ENCODE measurements around the gene RASSF3. TPM values are rescaled to one million over a fixed set of nuclear protein-coding genes. Genes with fewer than 3 reads are reported as not detected.

The RASSF3 gene
- total and polyA plus RNA-seq, 10 of the 15 experiments (the other 5 are each of a cell fraction or from before 2014, with no cell fraction given), result 6.9 to 62.4 (median 30.3) TPM

- FAIRE-seq (no peak), ATAC-seq (no peak), DNase-seq (ENCODE audit: low read depth, low spot score) (no peak)
- Histone ChIP-seq H3K79me2 (ENCODE audit: control insufficient read depth, insufficient read depth, low read length) (peaks cover 29% of the 10 kb centered on the region), H4K20me1 (ENCODE audit: control insufficient read depth, insufficient read depth) (no peaks in the 10 kb centered on the region), H3K27ac (ENCODE audit: control insufficient read depth, insufficient read depth) (no peak overlapping the region), H3K9ac (ENCODE audit: control insufficient read depth, insufficient read depth, low read length) (no peak overlapping the region), H3K27me3 (replicated peaks in 1 of 2; ENCODE audit: control insufficient read depth in 2 of 2, insufficient read depth in 2 of 2, low read length in 1 of 2) (no peaks in the 10 kb centered on the region), H2AFZ (ENCODE audit: control insufficient read depth, low read depth, low read length) (no peak overlapping the region), H3K9me3 (replicated peaks; ENCODE audit: control insufficient read depth, insufficient read depth, low read length) (no peaks in the 10 kb centered on the region), H3K36me3 (ENCODE audit: control insufficient read depth in 2 of 2, insufficient read depth in 2 of 2, low read length in 1 of 2) (peaks cover 2 to 22% of the 10 kb centered on the region in 2 experiments), H3K4me3 (no peak overlapping the region), H3K4me1 (ENCODE audit: control insufficient read depth, insufficient read depth, low read length) (peaks cover 11% of the 10 kb centered on the region), H3K4me2 (ENCODE audit: control insufficient read depth, insufficient read depth) (no peak overlapping the region)
- intact Hi-C loops (cut with micrococcal nuclease; ENCODE audit: unreplicated experiment), result no loop called here
- ChIA-PET RAD21 (ENCODE audit: unreplicated experiment) (interaction anchor here (1.7 kb wide), 1 partner anchor 16 kb away, joined by 7 read pairs; no protein-coding TSS in a partner anchor), POLR2A (interaction anchor here (0.7 kb wide), 1 partner anchor 60 kb away, joined by 3 read pairs; no protein-coding TSS in a partner anchor), CTCF (interaction anchor here (1.0 kb wide), 1 partner anchor 136 kb away, joined by 3 read pairs; no protein-coding TSS in a partner anchor), SMC1A (ENCODE audit: uncharacterized antibody, unreplicated experiment) (interaction anchor here (1.4 to 2.0 kb wide), 2 partner anchors 9 to 13 kb away, joined by 4 to 5 read pairs; no protein-coding TSS in a partner anchor)
- 98% methylated on average over 15 of the region's 15 CpGs for WGBS (ENCODE audit: insufficient coverage, insufficient replicate concordance, low lambda C conversion rate, missing lambda C conversion rate)
- BruUV-seq (replicated peaks), result no TSS peak
- in situ Hi-C loops (cut with MboI), result no loop called here
- TF ChIP-seq NR2C2 (IDR thresholded peaks at IDR 0.05; ENCODE audit: borderline replicate concordance, control insufficient read depth, insufficient read length, low read depth) (no peak), JUND (IDR thresholded peaks at IDR 0.05; ENCODE audit: low read depth, low read length) (no peak), ZSCAN29 (IDR thresholded peaks at IDR 0.05) (no peak), NBN (IDR thresholded peaks at IDR 0.05) (no peak), CHD2 (IDR thresholded peaks at IDR 0.05; ENCODE audit: borderline replicate concordance, low read depth, low read length) (no peak), CHD4 (IDR thresholded peaks at IDR 0.05) (no peak), EGR1 (IDR thresholded peaks at IDR 0.05; ENCODE audit: borderline replicate concordance in 1 of 2, low read depth in 2 of 2, low read length in 2 of 2) (no peak), PRDM15 (CRISPR knock-in tag; IDR thresholded peaks at IDR 0.05) (no peak), TCF12 (IDR thresholded peaks at IDR 0.05; ENCODE audit: low read depth, low read length) (no peak), GATAD2B (conservative IDR thresholded peaks at IDR 0.05; ENCODE audit: low read depth) (no peak), KAT2A (conservative IDR thresholded peaks at IDR 0.05; ENCODE audit: control insufficient read depth, low read depth, low read length) (no peak)
- TF ChIP-seq, protein P1, sequence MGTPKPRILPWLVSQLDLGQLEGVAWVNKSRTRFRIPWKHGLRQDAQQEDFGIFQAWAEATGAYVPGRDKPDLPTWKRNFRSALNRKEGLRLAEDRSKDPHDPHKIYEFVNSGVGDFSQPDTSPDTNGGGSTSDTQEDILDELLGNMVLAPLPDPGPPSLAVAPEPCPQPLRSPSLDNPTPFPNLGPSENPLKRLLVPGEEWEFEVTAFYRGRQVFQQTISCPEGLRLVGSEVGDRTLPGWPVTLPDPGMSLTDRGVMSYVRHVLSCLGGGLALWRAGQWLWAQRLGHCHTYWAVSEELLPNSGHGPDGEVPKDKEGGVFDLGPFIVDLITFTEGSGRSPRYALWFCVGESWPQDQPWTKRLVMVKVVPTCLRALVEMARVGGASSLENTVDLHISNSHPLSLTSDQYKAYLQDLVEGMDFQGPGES (IDR thresholded peaks at IDR 0.05), result no peak
- TF ChIP-seq, protein P2, sequence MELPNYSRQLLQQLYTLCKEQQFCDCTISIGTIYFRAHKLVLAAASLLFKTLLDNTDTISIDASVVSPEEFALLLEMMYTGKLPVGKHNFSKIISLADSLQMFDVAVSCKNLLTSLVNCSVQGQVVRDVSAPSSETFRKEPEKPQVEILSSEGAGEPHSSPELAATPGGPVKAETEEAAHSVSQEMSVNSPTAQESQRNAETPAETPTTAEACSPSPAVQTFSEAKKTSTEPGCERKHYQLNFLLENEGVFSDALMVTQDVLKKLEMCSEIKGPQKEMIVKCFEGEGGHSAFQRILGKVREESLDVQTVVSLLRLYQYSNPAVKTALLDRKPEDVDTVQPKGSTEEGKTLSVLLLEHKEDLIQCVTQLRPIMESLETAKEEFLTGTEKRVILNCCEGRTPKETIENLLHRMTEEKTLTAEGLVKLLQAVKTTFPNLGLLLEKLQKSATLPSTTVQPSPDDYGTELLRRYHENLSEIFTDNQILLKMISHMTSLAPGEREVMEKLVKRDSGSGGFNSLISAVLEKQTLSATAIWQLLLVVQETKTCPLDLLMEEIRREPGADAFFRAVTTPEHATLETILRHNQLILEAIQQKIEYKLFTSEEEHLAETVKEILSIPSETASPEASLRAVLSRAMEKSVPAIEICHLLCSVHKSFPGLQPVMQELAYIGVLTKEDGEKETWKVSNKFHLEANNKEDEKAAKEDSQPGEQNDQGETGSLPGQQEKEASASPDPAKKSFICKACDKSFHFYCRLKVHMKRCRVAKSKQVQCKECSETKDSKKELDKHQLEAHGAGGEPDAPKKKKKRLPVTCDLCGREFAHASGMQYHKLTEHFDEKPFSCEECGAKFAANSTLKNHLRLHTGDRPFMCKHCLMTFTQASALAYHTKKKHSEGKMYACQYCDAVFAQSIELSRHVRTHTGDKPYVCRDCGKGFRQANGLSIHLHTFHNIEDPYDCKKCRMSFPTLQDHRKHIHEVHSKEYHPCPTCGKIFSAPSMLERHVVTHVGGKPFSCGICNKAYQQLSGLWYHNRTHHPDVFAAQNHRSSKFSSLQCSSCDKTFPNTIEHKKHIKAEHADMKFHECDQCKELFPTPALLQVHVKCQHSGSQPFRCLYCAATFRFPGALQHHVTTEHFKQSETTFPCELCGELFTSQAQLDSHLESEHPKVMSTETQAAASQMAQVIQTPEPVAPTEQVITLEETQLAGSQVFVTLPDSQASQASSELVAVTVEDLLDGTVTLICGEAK (IDR thresholded peaks at IDR 0.05; ENCODE audit: borderline replicate concordance), result no peak
Observed at GRCh38 chr12:64685605-64686004, 75.3 kb downstream of the RASSF3 start.
